ENCODE results near the gene PTPRN2.

DNA sequence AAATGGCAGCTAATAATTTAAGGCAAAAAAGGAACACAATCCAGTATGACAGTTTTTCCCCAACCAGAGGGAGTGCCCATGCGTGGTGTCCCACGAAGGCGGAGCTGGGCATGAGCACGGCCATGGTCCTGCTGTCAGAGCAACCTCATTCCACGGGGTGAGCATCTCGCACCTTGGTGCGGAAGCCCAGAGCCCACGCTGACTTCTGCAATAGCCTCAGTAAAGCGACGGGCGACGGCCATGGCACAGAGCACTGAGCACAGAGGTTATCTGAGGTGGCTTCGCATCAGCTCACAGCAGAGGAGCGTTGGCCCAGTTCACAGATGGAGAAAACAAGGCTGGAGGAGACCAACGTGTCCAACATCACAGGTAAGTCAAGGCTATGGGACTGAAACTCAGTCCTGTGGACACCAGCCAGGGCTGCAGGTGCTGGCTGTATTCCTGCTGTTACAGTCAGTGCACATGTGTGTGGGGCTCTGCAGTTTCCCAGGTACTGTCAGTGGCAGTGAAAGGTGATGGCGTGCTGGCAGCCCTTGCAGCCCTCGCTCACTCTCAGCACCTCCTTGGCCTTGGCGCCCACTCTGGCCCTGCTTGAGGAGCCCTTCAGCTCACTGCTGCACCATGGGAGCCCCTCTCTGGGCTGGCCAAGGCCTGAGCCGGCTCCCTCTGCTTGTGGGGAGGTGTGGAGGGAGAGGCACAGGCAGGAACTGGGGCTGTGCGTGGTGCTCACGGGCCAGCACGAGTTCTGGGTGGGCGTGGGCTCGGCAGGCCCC is 525.6 kb downstream of the PTPRN2 start:
- no peak for TF ChIP-seq GABPA (IDR thresholded peaks at IDR 0.05; ENCODE audit: low read depth)
- TF ChIP-seq SMC3 (IDR thresholded peaks at IDR 0.05; ENCODE audit: low read depth, low read length) = no peak
